ENCODE measurements around the gene DKK2.

GRCh38 chr4:107035819-107036583 is at the start of gene DKK2:
- TF ChIP-seq, protein P1, sequence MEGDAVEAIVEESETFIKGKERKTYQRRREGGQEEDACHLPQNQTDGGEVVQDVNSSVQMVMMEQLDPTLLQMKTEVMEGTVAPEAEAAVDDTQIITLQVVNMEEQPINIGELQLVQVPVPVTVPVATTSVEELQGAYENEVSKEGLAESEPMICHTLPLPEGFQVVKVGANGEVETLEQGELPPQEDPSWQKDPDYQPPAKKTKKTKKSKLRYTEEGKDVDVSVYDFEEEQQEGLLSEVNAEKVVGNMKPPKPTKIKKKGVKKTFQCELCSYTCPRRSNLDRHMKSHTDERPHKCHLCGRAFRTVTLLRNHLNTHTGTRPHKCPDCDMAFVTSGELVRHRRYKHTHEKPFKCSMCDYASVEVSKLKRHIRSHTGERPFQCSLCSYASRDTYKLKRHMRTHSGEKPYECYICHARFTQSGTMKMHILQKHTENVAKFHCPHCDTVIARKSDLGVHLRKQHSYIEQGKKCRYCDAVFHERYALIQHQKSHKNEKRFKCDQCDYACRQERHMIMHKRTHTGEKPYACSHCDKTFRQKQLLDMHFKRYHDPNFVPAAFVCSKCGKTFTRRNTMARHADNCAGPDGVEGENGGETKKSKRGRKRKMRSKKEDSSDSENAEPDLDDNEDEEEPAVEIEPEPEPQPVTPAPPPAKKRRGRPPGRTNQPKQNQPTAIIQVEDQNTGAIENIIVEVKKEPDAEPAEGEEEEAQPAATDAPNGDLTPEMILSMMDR (IDR thresholded peaks at IDR 0.05), result no peak
- no peak for TF ChIP-seq TCF12 (IDR thresholded peaks at IDR 0.05)
